Mammary epithelial cell (primary cell): ENCODE results near the gene AQP2.

Source experiments
- CTCF ChIP-seq, 2 donors: IDR thresholded peaks in 1 of 2; conservative IDR thresholded peaks in 1 of 2; 2 replicates each; pipeline ENCODE4 v1.5.1; 2011 to 2012; ENCODE audit warnings: inconsistent platforms in 2 of 2, low read length in 2 of 2, mild to moderate bottlenecking in 2 of 2, control low read depth in 1 of 2, low read depth in 1 of 2; ENCODE audit not compliant: insufficient read depth in 1 of 2; ENCODE audit errors: extremely low read depth in 1 of 2
- EZH2 ChIP-seq: IDR thresholded peaks from 2 replicates; pipeline ENCODE4 v1.6.1; 2012; ENCODE audit warnings: low read length, inconsistent platforms, borderline replicate concordance

GRCh38 chr12:49969651-49970429, 19.3 kb downstream of the AQP2 start:
- TF ChIP-seq CTCF (conservative IDR thresholded peaks at IDR 0.05 in 1 of 2, IDR thresholded peaks at IDR 0.05 in 1 of 2; ENCODE audit: extremely low read depth in 1 of 2, insufficient read depth in 1 of 2, low read depth in 1 of 2, low read length in 2 of 2): no peak
- TF ChIP-seq EZH2: no peak
